ENCODE results near the gene COG5.

COG5 gene

DNA sequence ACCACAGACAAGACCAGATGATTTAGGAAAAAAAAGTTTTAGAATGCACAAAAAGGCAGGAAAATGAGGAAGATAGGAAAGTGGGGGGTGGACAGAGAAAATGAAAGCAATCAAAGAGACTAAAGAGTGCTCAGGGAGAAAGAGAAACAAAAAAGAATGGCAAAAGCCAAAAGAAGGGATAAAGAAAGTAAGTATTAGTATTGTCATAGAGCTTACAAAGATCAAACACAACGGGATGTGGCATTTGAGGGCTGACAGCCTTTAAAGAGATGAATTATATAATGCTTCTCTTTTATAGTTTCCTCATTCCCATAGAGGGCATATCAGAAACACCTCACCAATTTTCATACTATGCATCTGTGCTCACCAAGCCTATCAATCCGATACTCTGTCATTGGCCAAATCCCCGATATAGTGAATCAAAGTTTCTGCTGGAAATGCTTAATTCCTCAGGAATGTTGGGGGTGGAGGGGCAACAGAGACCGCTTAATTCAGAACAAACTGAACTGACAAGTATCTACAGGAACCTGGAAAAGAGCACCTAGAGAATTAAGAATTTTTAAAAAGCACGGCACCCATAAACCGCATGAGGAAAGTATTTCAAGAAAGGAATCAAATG is 2.7 kb downstream of the COG5 start:
- TF ChIP-seq CTCF (IDR thresholded peaks at IDR 0.05): no peak
- no peaks in the 10 kb centered on the region for H3K36me3 ChIP-seq (ENCODE audit: control insufficient read depth, insufficient read depth, low read length)
- no peaks in the 10 kb centered on the region for H3K27me3 ChIP-seq (ENCODE audit: control insufficient read depth, insufficient read depth, low read length)
- H3K9ac ChIP-seq: no peak overlapping the region
- H3K9me3 ChIP-seq (ENCODE audit: control insufficient read depth, low read length): no peaks in the 10 kb centered on the region
- H3K4me3 ChIP-seq (ENCODE audit: low read depth, low read length): no peak overlapping the region
- H3K4me2 ChIP-seq (ENCODE audit: low read length): no peak overlapping the region
- H3K79me2 ChIP-seq: peaks cover 8% of the 10 kb centered on the region
- peaks cover 5% of the 10 kb centered on the region for H3K4me1 ChIP-seq
- H3K27ac ChIP-seq: no peak overlapping the region
- no peak overlapping the region for H2AFZ ChIP-seq

GRCh38 chr7:107559864-107560263 is 3.9 kb downstream of the COG5 start:
- TF ChIP-seq CTCF (IDR thresholded peaks at IDR 0.05): no peak
- H3K4me2 ChIP-seq (ENCODE audit: low read length): no peak overlapping the region
- H3K36me3 ChIP-seq (ENCODE audit: control insufficient read depth, insufficient read depth, low read length): no peaks in the 10 kb centered on the region
- H3K27me3 ChIP-seq (ENCODE audit: control insufficient read depth, insufficient read depth, low read length): no peaks in the 10 kb centered on the region
- no peak overlapping the region for H3K9ac ChIP-seq
- no peak overlapping the region for H3K4me3 ChIP-seq (ENCODE audit: low read depth, low read length)
- H2AFZ ChIP-seq: no peak overlapping the region
- no peaks in the 10 kb centered on the region for H3K9me3 ChIP-seq (ENCODE audit: control insufficient read depth, low read length)
- no peak overlapping the region for H3K27ac ChIP-seq
- peaks cover 10% of the 10 kb centered on the region for H3K79me2 ChIP-seq
- peaks cover 5% of the 10 kb centered on the region for H3K4me1 ChIP-seq

- no peak overlapping the region for H2AFZ ChIP-seq
- peaks cover 8% of the 10 kb centered on the region for H3K79me2 ChIP-seq
- H3K4me1 ChIP-seq: no peaks in the 10 kb centered on the region
- no peaks in the 10 kb centered on the region for H3K36me3 ChIP-seq (ENCODE audit: control insufficient read depth, insufficient read depth, low read length)
- H3K9me3 ChIP-seq (ENCODE audit: control insufficient read depth, low read length): no peaks in the 10 kb centered on the region
- H3K4me3 ChIP-seq (ENCODE audit: low read depth, low read length): no peak overlapping the region
- no peak overlapping the region for H3K27ac ChIP-seq
- no peaks in the 10 kb centered on the region for H3K27me3 ChIP-seq (ENCODE audit: control insufficient read depth, insufficient read depth, low read length)
- no peak for TF ChIP-seq CTCF (IDR thresholded peaks at IDR 0.05)
- H3K4me2 ChIP-seq (ENCODE audit: low read length): no peak overlapping the region
- H3K9ac ChIP-seq: no peak overlapping the region
Observed at GRCh38 chr7:107555893-107556292, 7.8 kb downstream of the COG5 start.

GRCh38 chr7:107551936-107552335 is 11.8 kb downstream of the COG5 start:
- no peaks in the 10 kb centered on the region for H3K9me3 ChIP-seq (ENCODE audit: control insufficient read depth, low read length)
- no peak overlapping the region for H3K27ac ChIP-seq
- H3K4me2 ChIP-seq (ENCODE audit: low read length): no peak overlapping the region
- H3K4me3 ChIP-seq (ENCODE audit: low read depth, low read length): no peak overlapping the region
- peaks cover 10% of the 10 kb centered on the region for H3K79me2 ChIP-seq
- no peaks in the 10 kb centered on the region for H3K4me1 ChIP-seq
- no peak for TF ChIP-seq CTCF (IDR thresholded peaks at IDR 0.05)
- H3K27me3 ChIP-seq (ENCODE audit: control insufficient read depth, insufficient read depth, low read length): no peaks in the 10 kb centered on the region
- H3K36me3 ChIP-seq (ENCODE audit: control insufficient read depth, insufficient read depth, low read length): no peaks in the 10 kb centered on the region
- no peak overlapping the region for H3K9ac ChIP-seq
- H2AFZ ChIP-seq: no peak overlapping the region

Measured in parathyroid adenoma (tissue), 2 donors.